Measurements from ENCODE around the gene ASB2. TPM values are rescaled to one million over a fixed set of nuclear protein-coding genes. Genes with fewer than 3 reads are reported as not detected.
A peak's percentile ranks its signal among the peaks of the same experiment; 100 is the strongest.

The ASB2 gene
- polyA plus RNA-seq, 2 donors, result 4.5 to 4.7 TPM

GRCh38 chr14:93959239-93960107 lies 16.9 kb downstream of the ASB2 start:
- 28 to 46% methylated on average over 23 of the region's 23 CpGs for WGBS, 2 donors

GRCh38 chr14:93958567-93959238 lies 17.7 kb downstream of the ASB2 start:
- no peaks in the 10 kb centered on the region for H3K36me3 ChIP-seq (ENCODE audit: control insufficient read depth in 2 of 2, insufficient read depth in 2 of 2, low read length in 1 of 2)
- peak overlapping the region; percentile 76 to 86 for H3K27ac ChIP-seq (ENCODE audit: low read depth in 2 of 2, low read length in 1 of 2)
- WGBS, 2 donors, result 86 to 87% methylated on average over 7 of the region's 7 CpGs
- H3K27me3 ChIP-seq (ENCODE audit: control insufficient read depth in 1 of 2, insufficient read depth in 2 of 2, low read length in 2 of 2), result no peaks in the 10 kb centered on the region
- H3K9me3 ChIP-seq (ENCODE audit: control insufficient read depth in 2 of 2, insufficient read depth in 1 of 2, low read depth in 1 of 2, low read length in 1 of 2), result no peaks in the 10 kb centered on the region
- peaks cover 9 to 25% of the 10 kb centered on the region in 2 donors for H3K4me1 ChIP-seq (ENCODE audit: control insufficient read depth in 2 of 2, insufficient read depth in 2 of 2, low read length in 1 of 2)
- no peak overlapping the region for H3K4me3 ChIP-seq (ENCODE audit: low read depth in 1 of 2, low read length in 2 of 2)

More at GRCh38 chr14:93959239-93960107, 16.9 kb downstream of the ASB2 start:
- H3K36me3 ChIP-seq (ENCODE audit: control insufficient read depth in 2 of 2, insufficient read depth in 2 of 2, low read length in 1 of 2), result no peaks in the 10 kb centered on the region
- no peaks in the 10 kb centered on the region for H3K27me3 ChIP-seq (ENCODE audit: control insufficient read depth in 1 of 2, insufficient read depth in 2 of 2, low read length in 2 of 2)
- peak overlapping the region; percentile 76 to 86 for H3K27ac ChIP-seq (ENCODE audit: low read depth in 2 of 2, low read length in 1 of 2)
- H3K4me1 ChIP-seq (ENCODE audit: control insufficient read depth in 2 of 2, insufficient read depth in 2 of 2, low read length in 1 of 2), result peaks cover 7 to 25% of the 10 kb centered on the region in 2 donors
- peaks cover 0 to 2% of the 10 kb centered on the region in 2 donors for H3K9me3 ChIP-seq (ENCODE audit: control insufficient read depth in 2 of 2, insufficient read depth in 1 of 2, low read depth in 1 of 2, low read length in 1 of 2)
- H3K4me3 ChIP-seq (ENCODE audit: low read depth in 1 of 2, low read length in 2 of 2), result no peak overlapping the region

GRCh38 chr14:93957751-93958566 lies 18.4 kb downstream of the ASB2 start:
- Histone ChIP-seq H3K4me3 (ENCODE audit: low read depth in 1 of 2, low read length in 2 of 2) (no peak overlapping the region), H3K4me1 (ENCODE audit: control insufficient read depth in 2 of 2, insufficient read depth in 2 of 2, low read length in 1 of 2) (peaks cover 9 to 25% of the 10 kb centered on the region in 2 donors), H3K9me3 (ENCODE audit: control insufficient read depth in 2 of 2, insufficient read depth in 1 of 2, low read depth in 1 of 2, low read length in 1 of 2) (no peaks in the 10 kb centered on the region), H3K27me3 (ENCODE audit: control insufficient read depth in 1 of 2, insufficient read depth in 2 of 2, low read length in 2 of 2) (no peaks in the 10 kb centered on the region), H3K27ac (ENCODE audit: low read depth in 2 of 2, low read length in 1 of 2) (peak overlapping the region in 1 of 2 donors; percentile 42), H3K36me3 (ENCODE audit: control insufficient read depth in 2 of 2, insufficient read depth in 2 of 2, low read length in 1 of 2) (no peaks in the 10 kb centered on the region)
- WGBS, 2 donors, result 92 to 93% methylated on average over 16 of the region's 16 CpGs

- Histone ChIP-seq H3K27me3 (ENCODE audit: control insufficient read depth in 1 of 2, insufficient read depth in 2 of 2, low read length in 2 of 2) (no peaks in the 10 kb centered on the region), H3K4me3 (ENCODE audit: low read depth in 1 of 2, low read length in 2 of 2) (no peak overlapping the region), H3K4me1 (ENCODE audit: control insufficient read depth in 2 of 2, insufficient read depth in 2 of 2, low read length in 1 of 2) (peaks cover 9 to 25% of the 10 kb centered on the region in 2 donors), H3K36me3 (ENCODE audit: control insufficient read depth in 2 of 2, insufficient read depth in 2 of 2, low read length in 1 of 2) (no peaks in the 10 kb centered on the region), H3K27ac (ENCODE audit: low read depth in 2 of 2, low read length in 1 of 2) (peak overlapping the region; percentile 40 to 42), H3K9me3 (ENCODE audit: control insufficient read depth in 2 of 2, insufficient read depth in 1 of 2, low read depth in 1 of 2, low read length in 1 of 2) (no peaks in the 10 kb centered on the region)
- WGBS, 2 donors, result 81 to 82% methylated on average over 7 of the region's 7 CpGs
These were observed 19.0 kb downstream of the ASB2 start for GRCh38 chr14:93957333-93957710.

- WGBS, 2 donors, result 64 to 70% methylated on average over 14 of the region's 14 CpGs
- no peak overlapping the region for H3K4me3 ChIP-seq (ENCODE audit: low read depth in 1 of 2, low read length in 2 of 2)
- peak overlapping the region; percentile 39 to 40 for H3K27ac ChIP-seq (ENCODE audit: low read depth in 2 of 2, low read length in 1 of 2)
- H3K9me3 ChIP-seq (ENCODE audit: control insufficient read depth in 2 of 2, insufficient read depth in 1 of 2, low read depth in 1 of 2, low read length in 1 of 2), result no peaks in the 10 kb centered on the region
- H3K27me3 ChIP-seq (ENCODE audit: control insufficient read depth in 1 of 2, insufficient read depth in 2 of 2, low read length in 2 of 2), result no peaks in the 10 kb centered on the region
- peaks cover 9 to 25% of the 10 kb centered on the region in 2 donors for H3K4me1 ChIP-seq (ENCODE audit: control insufficient read depth in 2 of 2, insufficient read depth in 2 of 2, low read length in 1 of 2)
- no peaks in the 10 kb centered on the region for H3K36me3 ChIP-seq (ENCODE audit: control insufficient read depth in 2 of 2, insufficient read depth in 2 of 2, low read length in 1 of 2)
These were observed 19.6 kb downstream of the ASB2 start for GRCh38 chr14:93956514-93957332.

- WGBS, 2 donors, result 61 to 73% methylated on average over 8 of the region's 8 CpGs
- peak overlapping the region in 1 of 2 donors; percentile 18 for H3K4me3 ChIP-seq (ENCODE audit: low read depth in 1 of 2, low read length in 2 of 2)
- peaks cover 9 to 25% of the 10 kb centered on the region in 2 donors for H3K4me1 ChIP-seq (ENCODE audit: control insufficient read depth in 2 of 2, insufficient read depth in 2 of 2, low read length in 1 of 2)
- H3K27me3 ChIP-seq (ENCODE audit: control insufficient read depth in 1 of 2, insufficient read depth in 2 of 2, low read length in 2 of 2), result no peaks in the 10 kb centered on the region
- H3K27ac ChIP-seq (ENCODE audit: low read depth in 2 of 2, low read length in 1 of 2), result peak overlapping the region; percentile 39 to 66
- no peaks in the 10 kb centered on the region for H3K36me3 ChIP-seq (ENCODE audit: control insufficient read depth in 2 of 2, insufficient read depth in 2 of 2, low read length in 1 of 2)
- no peaks in the 10 kb centered on the region for H3K9me3 ChIP-seq (ENCODE audit: control insufficient read depth in 2 of 2, insufficient read depth in 1 of 2, low read depth in 1 of 2, low read length in 1 of 2)
These were observed 20.4 kb downstream of the ASB2 start for GRCh38 chr14:93955850-93956481.

GRCh38 chr14:93954900-93955849 lies 21.2 kb downstream of the ASB2 start:
- Histone ChIP-seq H3K9me3 (ENCODE audit: control insufficient read depth in 2 of 2, insufficient read depth in 1 of 2, low read depth in 1 of 2, low read length in 1 of 2) (no peaks in the 10 kb centered on the region), H3K36me3 (ENCODE audit: control insufficient read depth in 2 of 2, insufficient read depth in 2 of 2, low read length in 1 of 2) (no peaks in the 10 kb centered on the region), H3K4me3 (ENCODE audit: low read depth in 1 of 2, low read length in 2 of 2) (peak overlapping the region in 1 of 2 donors; percentile 18), H3K27me3 (ENCODE audit: control insufficient read depth in 1 of 2, insufficient read depth in 2 of 2, low read length in 2 of 2) (no peaks in the 10 kb centered on the region), H3K27ac (ENCODE audit: low read depth in 2 of 2, low read length in 1 of 2) (peak overlapping the region; percentile 23 to 66), H3K4me1 (ENCODE audit: control insufficient read depth in 2 of 2, insufficient read depth in 2 of 2, low read length in 1 of 2) (peaks cover 9 to 24% of the 10 kb centered on the region in 2 donors)
- WGBS, 2 donors, result 58 to 64% methylated on average over 19 of the region's 19 CpGs

- H3K36me3 ChIP-seq (ENCODE audit: control insufficient read depth in 2 of 2, insufficient read depth in 2 of 2, low read length in 1 of 2), result no peaks in the 10 kb centered on the region
- H3K27ac ChIP-seq (ENCODE audit: low read depth in 2 of 2, low read length in 1 of 2), result no peak overlapping the region
- 83 to 92% methylated on average over 4 of the region's 4 CpGs for WGBS, 2 donors
- no peaks in the 10 kb centered on the region for H3K9me3 ChIP-seq (ENCODE audit: control insufficient read depth in 2 of 2, insufficient read depth in 1 of 2, low read depth in 1 of 2, low read length in 1 of 2)
- no peaks in the 10 kb centered on the region for H3K27me3 ChIP-seq (ENCODE audit: control insufficient read depth in 1 of 2, insufficient read depth in 2 of 2, low read length in 2 of 2)
- H3K4me1 ChIP-seq (ENCODE audit: control insufficient read depth in 2 of 2, insufficient read depth in 2 of 2, low read length in 1 of 2), result peaks cover 9 to 18% of the 10 kb centered on the region in 2 donors
- no peak overlapping the region for H3K4me3 ChIP-seq (ENCODE audit: low read depth in 1 of 2, low read length in 2 of 2)
These were observed 21.9 kb downstream of the ASB2 start for GRCh38 chr14:93954516-93954830.

All from esophagus (tissue), 2 donors.